Esophagus muscularis mucosa (tissue), 4 donors: ENCODE measurements around the gene HYAL1. TPM values are rescaled to one million over a fixed set of nuclear protein-coding genes. Genes with fewer than 3 reads are reported as not detected.

Source experiments
- DNase-seq: peaks from one replicate; pipeline ENCODE4 v3.0.0-alpha.2; 2017; ENCODE audit errors: extremely low spot score
- H3K27ac ChIP-seq, 4 donors: fragments of 200-600 bp; sonication (generic); replicated peaks in 1 of 4; 1 replicate in 3 of 4; 2 replicates in 1 of 4; pipeline ENCODE4 v1.5.1; 2016 to 2019; ENCODE audit warnings: mild to moderate bottlenecking in 1 of 4
- H3K27me3 ChIP-seq, 4 donors: fragments of 200-600 bp; sonication (generic); one replicate each; pipeline versions ENCODE4 v1.5.1 to v1.6.0; 2016 to 2019
- H3K36me3 ChIP-seq, 4 donors: fragments of 200-600 bp; sonication (generic); one replicate each; pipeline ENCODE4 v1.5.1; 2016 to 2019
- H3K4me1 ChIP-seq, 4 donors: fragments of 200-600 bp; sonication (generic); one replicate each; pipeline ENCODE4 v1.5.1; 2016 to 2019
- H3K4me3 ChIP-seq, 4 donors: fragments of 200-600 bp; sonication (generic); 1 replicate in 2 of 4; 2 replicates in 2 of 4; pipeline ENCODE4 v1.5.1; 2016 to 2019; ENCODE audit warnings: mild to moderate bottlenecking in 4 of 4, moderate library complexity in 1 of 4
- H3K9me3 ChIP-seq, 4 donors: fragments of 200-600 bp; sonication (generic); 1 replicate in 3 of 4; 2 replicates in 1 of 4; pipeline ENCODE4 v1.5.1; 2016 to 2019
- EP300 ChIP-seq: sonication (generic); formaldehyde crosslinking; IDR thresholded peaks from one replicate; pipeline ENCODE4 v1.6.1; 2017; ENCODE audit warnings: antibody characterized with exemption
- POLR2A ChIP-seq: fragments of 450-650 bp; IDR thresholded peaks from one replicate; pipeline ENCODE4 v1.6.1; 2017; ENCODE audit warnings: antibody characterized with exemption, moderate library complexity, mild to moderate bottlenecking, low read depth
- POLR2AphosphoS5 ChIP-seq, 2 donors: sonication (generic); formaldehyde crosslinking; IDR thresholded peaks; one replicate each; pipeline ENCODE4 v1.6.1; 2017; ENCODE audit warnings: antibody characterized with exemption in 2 of 2
- WGBS: methylation state at CpG from one replicate; pipeline ENCODE4 v1.1.5; 2018; 5-methylcytosine and 5-hydroxymethylcytosine counted together
- intact Hi-C: fragments of 100-400 bp; cut with DNase I; formaldehyde crosslinking; loops from one replicate; pipeline ENCODE4 v1.15.1; 2023
- total RNA-seq, 4 donors: library from RNA; depleted of rRNA; stranded (reverse); fragments of >200 nt; gene quantifications; one replicate each; pipeline versions ENCODE4 v1.1.0 to v1.2.1, GENCODE V29; 2016
- TF ChIP-seq, protein P1 (sequence below), 3 experiments: fragments of 200-600 bp in 2 of 3; fragments of 450-650 bp in 1 of 3; sonication (generic) in 2 of 3; IDR thresholded peaks; one replicate each; pipeline ENCODE4 v1.5.1; 2017 to 2019; ENCODE audit warnings: antibody characterized with exemption in 3 of 3, mild to moderate bottlenecking in 2 of 3, moderate library complexity in 1 of 3

Gene HYAL1
- total RNA-seq, 4 donors from 2014 or later, result 8.3 to 15.6 (median 9.0) TPM

DNA sequence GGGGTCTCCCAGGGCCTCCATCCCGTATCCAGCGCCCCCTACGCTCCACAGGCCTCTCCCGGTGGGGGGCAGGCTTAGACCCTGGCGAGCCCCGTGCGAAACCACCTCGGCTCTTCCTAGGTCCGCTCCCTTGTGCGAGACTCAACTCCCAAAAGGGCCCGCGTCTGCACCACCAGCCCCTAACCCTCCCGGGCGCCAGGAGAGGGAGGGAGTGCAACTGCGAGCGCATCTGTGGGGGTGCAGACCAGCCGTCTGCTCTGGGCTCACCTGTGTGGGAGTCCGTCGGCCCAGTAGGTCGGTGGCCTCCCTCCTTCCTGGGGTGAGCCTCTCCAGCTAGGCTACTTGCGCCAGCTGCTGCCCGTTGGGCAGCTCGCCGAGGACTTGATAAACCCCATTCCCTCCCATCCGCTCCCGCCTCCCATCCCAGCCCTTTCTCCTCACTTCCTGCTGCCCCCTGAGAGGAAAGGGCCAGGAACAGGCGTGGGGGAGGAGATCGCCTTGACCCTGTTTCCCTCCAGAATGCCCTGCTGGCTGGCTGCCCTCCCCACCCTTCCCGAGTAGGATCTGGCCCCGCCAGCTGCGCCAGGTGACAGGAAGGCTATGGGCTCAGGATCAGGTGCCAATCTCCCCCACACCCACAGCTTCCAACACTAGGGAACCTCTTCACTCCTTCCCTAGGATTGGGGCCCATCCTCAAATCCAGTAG, 19.2 kb upstream of the HYAL1 start, which contains the start of gene HYAL2:
Gene HYAL2 (minus strand): TSS at position 360 of the 706 bp plus-strand sequence. CDS start 2,256 bp downstream, outside the sequence.
- WGBS, result 48% methylated on average over 19 of the region's 31 CpGs
- Histone ChIP-seq H3K4me3 (peak within 1 kb of the TSS; percentile 72 to 88 (median 84)), H3K9me3 (no peaks in the 10 kb centered on the region), H3K4me1 (peaks cover 55 to 91% (median 85%) of the 10 kb centered on the region in 4 donors), H3K27me3 (no peaks in the 10 kb centered on the region), H3K36me3 (peaks cover 10 to 52% (median 46%) of the 10 kb centered on the region in 4 donors), H3K27ac (peak within 1 kb of the TSS; percentile 93 to 95 (median 93))
- intact Hi-C loops, result no loop called here
- TF ChIP-seq, protein P1, sequence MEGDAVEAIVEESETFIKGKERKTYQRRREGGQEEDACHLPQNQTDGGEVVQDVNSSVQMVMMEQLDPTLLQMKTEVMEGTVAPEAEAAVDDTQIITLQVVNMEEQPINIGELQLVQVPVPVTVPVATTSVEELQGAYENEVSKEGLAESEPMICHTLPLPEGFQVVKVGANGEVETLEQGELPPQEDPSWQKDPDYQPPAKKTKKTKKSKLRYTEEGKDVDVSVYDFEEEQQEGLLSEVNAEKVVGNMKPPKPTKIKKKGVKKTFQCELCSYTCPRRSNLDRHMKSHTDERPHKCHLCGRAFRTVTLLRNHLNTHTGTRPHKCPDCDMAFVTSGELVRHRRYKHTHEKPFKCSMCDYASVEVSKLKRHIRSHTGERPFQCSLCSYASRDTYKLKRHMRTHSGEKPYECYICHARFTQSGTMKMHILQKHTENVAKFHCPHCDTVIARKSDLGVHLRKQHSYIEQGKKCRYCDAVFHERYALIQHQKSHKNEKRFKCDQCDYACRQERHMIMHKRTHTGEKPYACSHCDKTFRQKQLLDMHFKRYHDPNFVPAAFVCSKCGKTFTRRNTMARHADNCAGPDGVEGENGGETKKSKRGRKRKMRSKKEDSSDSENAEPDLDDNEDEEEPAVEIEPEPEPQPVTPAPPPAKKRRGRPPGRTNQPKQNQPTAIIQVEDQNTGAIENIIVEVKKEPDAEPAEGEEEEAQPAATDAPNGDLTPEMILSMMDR (IDR thresholded peaks at IDR 0.05), result no peak
- TF ChIP-seq POLR2A (no peak), POLR2AphosphoS5 (IDR thresholded peaks at IDR 0.05) (peak; percentile 62 to 66), EP300 (no peak)
- DNase-seq, result no peak

DNA sequence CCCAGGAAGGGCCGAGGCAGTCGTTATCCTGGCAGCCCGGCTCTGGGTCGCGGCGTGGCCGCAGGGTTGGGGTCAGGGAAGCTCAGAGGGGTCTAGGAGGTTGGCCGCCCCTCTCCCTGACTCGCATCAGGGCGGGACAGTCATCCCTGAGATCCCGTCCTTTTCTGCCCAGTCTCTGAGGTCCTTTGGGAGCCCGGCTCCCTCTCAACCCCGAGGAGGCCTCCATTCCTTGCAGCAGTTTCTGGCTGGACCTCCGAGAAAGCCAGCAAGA, 18.7 kb upstream of the HYAL1 start:
- H3K36me3 ChIP-seq, result peaks cover 10 to 56% (median 51%) of the 10 kb centered on the region in 4 donors
- DNase-seq, result no peak
- H3K9me3 ChIP-seq, result no peaks in the 10 kb centered on the region
- TF ChIP-seq EP300 (no peak), POLR2AphosphoS5 (IDR thresholded peaks at IDR 0.05) (no peak), POLR2A (no peak)
- TF ChIP-seq, protein P1 (IDR thresholded peaks at IDR 0.05), result no peak
- intact Hi-C loops, result no loop called here
- peaks cover 55 to 91% (median 84%) of the 10 kb centered on the region in 4 donors for H3K4me1 ChIP-seq
- no peaks in the 10 kb centered on the region for H3K27me3 ChIP-seq
- WGBS, result 28% methylated on average over 6 of the region's 14 CpGs
- peak overlapping the region; percentile 72 to 88 (median 84) for H3K4me3 ChIP-seq
- peak overlapping the region; percentile 93 to 95 (median 93) for H3K27ac ChIP-seq

DNA sequence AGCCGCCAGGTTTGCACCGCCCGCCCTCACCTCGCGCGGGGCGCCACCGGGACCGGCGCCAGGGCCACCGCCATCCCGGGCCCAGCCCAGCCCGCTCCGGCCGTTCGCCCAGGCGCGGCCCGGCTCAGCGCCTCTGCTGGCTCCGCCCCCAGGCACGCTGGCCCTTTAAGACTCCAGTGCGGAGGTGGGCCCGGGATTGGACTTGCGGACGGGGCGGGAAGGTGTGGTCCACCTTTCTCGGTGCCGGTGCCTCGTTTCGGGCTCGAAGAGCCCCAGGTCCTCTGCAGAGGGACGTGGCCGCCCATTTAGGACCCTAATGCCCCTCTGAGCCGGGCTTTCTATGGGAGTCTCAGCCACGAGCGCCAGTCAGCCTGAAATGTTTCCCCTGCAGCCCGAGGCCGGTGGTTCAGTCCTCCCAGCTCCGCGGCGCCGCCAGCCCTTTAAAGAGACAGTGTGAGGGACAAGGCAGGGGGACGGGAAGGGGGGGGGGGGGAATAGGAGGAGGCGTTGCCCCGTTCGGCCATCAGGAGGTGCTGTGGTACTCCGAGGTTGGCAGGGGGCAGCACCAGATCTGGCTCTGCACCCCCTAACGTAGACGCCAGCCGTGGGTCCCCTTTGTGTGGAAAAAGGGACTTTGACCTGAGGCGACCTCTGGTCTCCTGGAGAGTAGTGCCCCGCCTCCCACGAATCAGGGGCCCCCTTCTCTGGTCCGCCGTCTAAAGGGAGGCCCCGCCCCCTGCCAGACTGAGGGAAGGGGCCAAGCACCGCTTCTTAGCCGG, 18.2 kb upstream of the HYAL1 start:
- Histone ChIP-seq H3K36me3 (peaks cover 10 to 59% (median 52%) of the 10 kb centered on the region in 4 donors), H3K4me3 (peak overlapping the region; percentile 72 to 88 (median 84)), H3K27ac (peak overlapping the region; percentile 93 to 95 (median 93)), H3K9me3 (no peaks in the 10 kb centered on the region), H3K4me1 (peaks cover 56 to 91% (median 84%) of the 10 kb centered on the region in 4 donors), H3K27me3 (no peaks in the 10 kb centered on the region)
- peak; percentile 97 for DNase-seq
- WGBS, result 10% methylated on average over 7 of the region's 59 CpGs
- intact Hi-C loops, result no loop called here
- TF ChIP-seq POLR2AphosphoS5 (IDR thresholded peaks at IDR 0.05), result peak in 1 of 2 donors; percentile 58
- TF ChIP-seq POLR2A, result no peak
- TF ChIP-seq, protein P1 (IDR thresholded peaks at IDR 0.05), result peak; percentile 40 to 64 (median 48)

DNA sequence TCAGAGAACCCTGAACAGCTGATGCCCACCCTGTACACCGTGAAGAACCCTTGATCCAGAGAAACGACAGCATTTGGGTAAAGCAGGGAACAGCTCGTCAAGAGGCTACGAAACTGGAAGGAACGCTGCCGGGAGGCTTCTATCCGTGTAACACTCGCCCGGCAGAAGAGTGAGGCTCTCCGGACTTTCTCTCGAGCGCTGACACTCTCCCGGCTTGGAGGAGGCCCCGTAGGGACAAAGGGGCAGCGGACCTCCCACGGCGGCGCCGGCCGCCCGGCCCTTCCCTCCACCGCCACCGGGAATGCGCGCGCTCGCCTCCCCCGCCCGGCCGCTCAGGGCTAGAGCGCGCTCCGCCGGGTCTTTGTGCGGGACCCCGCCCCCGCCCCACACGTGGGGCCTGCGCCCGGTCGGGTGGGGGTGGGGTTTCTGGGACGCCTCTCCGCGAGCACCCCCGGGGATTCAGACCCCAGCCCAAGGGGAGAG, 17.5 kb upstream of the HYAL1 start:
- TF ChIP-seq POLR2AphosphoS5 (IDR thresholded peaks at IDR 0.05) (peak in 1 of 2 donors; percentile 47), EP300 (no peak)

More for the DNA sequence above, 17.5 kb upstream of the HYAL1 start:
- no peaks in the 10 kb centered on the region for H3K9me3 ChIP-seq
- intact Hi-C loops, result no loop called here
- peaks cover 56 to 90% (median 83%) of the 10 kb centered on the region in 4 donors for H3K4me1 ChIP-seq
- H3K4me3 ChIP-seq, result peak overlapping the region; percentile 72 to 88 (median 84)
- WGBS, result 0% methylated on average over 17 of the region's 45 CpGs
- H3K36me3 ChIP-seq, result peaks cover 4 to 61% (median 52%) of the 10 kb centered on the region in 4 donors
- H3K27me3 ChIP-seq, result no peaks in the 10 kb centered on the region
- peak overlapping the region; percentile 93 to 95 (median 93) for H3K27ac ChIP-seq
- DNase-seq, result no peak
